GM23338 (cell line): ENCODE results near the gene EGR2. TPM values are rescaled to one million over a fixed set of nuclear protein-coding genes. Genes with fewer than 3 reads are reported as not detected.

ENCODE experiments used
- ATAC-seq: fragments of 200-7000 bp; cut with Tn5 transposase; 3 replicates; pipeline ENCODE4 v1.9.1; 2020
- DNase-seq: peaks from one replicate; pipeline ENCODE4 v3.0.0-alpha.2; 2015; ENCODE audit warnings: low spot score
- H2AFZ ChIP-seq: fragments of 200-600 bp; sonication (generic); 2 replicates; pipeline ENCODE4 v1.8.0; 2016; ENCODE audit warnings: antibody characterized with exemption, mild to moderate bottlenecking, moderate library complexity
- H3F3A ChIP-seq: fragments of 200-600 bp; sonication (generic); replicated peaks from 2 replicates; pipeline ENCODE4 v1.8.0; 2017; ENCODE audit warnings: antibody characterized with exemption, mixed run types, low read depth
- H3K27ac ChIP-seq: fragments of 200-600 bp; sonication (generic); 2 replicates; pipeline ENCODE4 v1.6.1; 2016; ENCODE audit warnings: low read depth
- H3K27me3 ChIP-seq: fragments of 200-600 bp; sonication (generic); 2 replicates; pipeline ENCODE4 v1.8.0; 2016; ENCODE audit warnings: mild to moderate bottlenecking, mixed run types, moderate library complexity; ENCODE audit not compliant: insufficient read depth
- H3K36me3 ChIP-seq: fragments of 200-600 bp; sonication (generic); 2 replicates; pipeline ENCODE4 v1.8.0; 2016; ENCODE audit warnings: mild to moderate bottlenecking; ENCODE audit not compliant: insufficient read depth
- H3K4me1 ChIP-seq: fragments of 200-600 bp; sonication (generic); 2 replicates; pipeline ENCODE4 v1.8.0; 2016; ENCODE audit warnings: mild to moderate bottlenecking, moderate library complexity; ENCODE audit not compliant: insufficient read depth
- H3K4me2 ChIP-seq: fragments of 200-600 bp; sonication (generic); 2 replicates; pipeline ENCODE4 v1.7.1; 2017; ENCODE audit warnings: mixed run types
- H3K4me3 ChIP-seq: fragments of 200-600 bp; sonication (generic); 2 replicates; pipeline ENCODE4 v1.6.1; 2016; ENCODE audit warnings: mixed run types
- H3K79me2 ChIP-seq: fragments of 200-600 bp; sonication (generic); replicated peaks from 2 replicates; pipeline ENCODE4 v1.8.0; 2017; ENCODE audit warnings: mild to moderate bottlenecking; ENCODE audit not compliant: insufficient read depth
- H3K9me2 ChIP-seq: fragments of 200-600 bp; sonication (generic); 2 replicates; pipeline ENCODE4 v1.8.0; 2017; ENCODE audit not compliant: insufficient read depth
- H4K20me1 ChIP-seq: fragments of 200-600 bp; sonication (generic); replicated peaks from 2 replicates; pipeline ENCODE4 v1.8.0; 2017; ENCODE audit warnings: mild to moderate bottlenecking; ENCODE audit not compliant: insufficient read depth
- H3K27ac Mint-ChIP-seq: 2 replicates; pipeline ENCODE4 v1.8.0; 2020; ENCODE audit warnings: inconsistent platforms, mild to moderate bottlenecking, moderate library complexity, mixed read lengths
- H3K27me3 Mint-ChIP-seq: 3 replicates; pipeline ENCODE4 v1.8.0; 2022; ENCODE audit warnings: low read depth, mild to moderate bottlenecking, moderate library complexity, mixed read lengths, inconsistent platforms; ENCODE audit not compliant: insufficient read depth, poor library complexity
- H3K36me3 Mint-ChIP-seq: 3 replicates; pipeline ENCODE4 v1.8.0; 2021; ENCODE audit warnings: low read depth, mild to moderate bottlenecking, inconsistent platforms, moderate library complexity, mixed read lengths
- H3K4me1 Mint-ChIP-seq: 3 replicates; pipeline ENCODE4 v1.8.0; 2020; ENCODE audit warnings: mild to moderate bottlenecking, inconsistent platforms, mixed read lengths
- H3K4me3 Mint-ChIP-seq: 3 replicates; pipeline ENCODE4 v1.8.0; 2021; ENCODE audit warnings: moderate library complexity, mild to moderate bottlenecking, inconsistent platforms, mixed read lengths
- H3K9me3 Mint-ChIP-seq: 3 replicates; pipeline ENCODE4 v1.8.0; 2020; ENCODE audit warnings: moderate library complexity, mild to moderate bottlenecking, inconsistent platforms, mixed read lengths
- CREB1 ChIP-seq: fragments of 250-450 bp; sonication (Bioruptor Pico); IDR thresholded peaks from 2 replicates; pipeline ENCODE4 v1.5.0; 2020; ENCODE audit warnings: low read depth, mild to moderate bottlenecking, moderate library complexity
- CTCF ChIP-seq, 2 experiments: fragments of 200-600 bp in 1 of 2; sonication (generic) in 1 of 2; conservative IDR thresholded peaks; 2 replicates each; pipeline versions ENCODE4 v1.5.1 to v1.6.1; 2016 to 2017; ENCODE audit warnings: antibody characterized with exemption in 2 of 2, low read depth in 2 of 2, mild to moderate bottlenecking in 2 of 2, moderate library complexity in 1 of 2
- ETS1 ChIP-seq: IDR thresholded peaks from 2 replicates; pipeline ENCODE4 v1.6.1; 2016; ENCODE audit warnings: antibody characterized with exemption
- EZH2 ChIP-seq: fragments of 200-600 bp; sonication (generic); IDR thresholded peaks from one replicate; pipeline ENCODE4 v1.8.0; 2017; ENCODE audit warnings: antibody characterized with exemption, mild to moderate bottlenecking, low read depth; ENCODE audit not compliant: unreplicated experiment
- EZH2phosphoT487 ChIP-seq: fragments of 200-600 bp; sonication (generic); IDR thresholded peaks from one replicate; pipeline ENCODE4 v1.8.1; 2018; ENCODE audit warnings: antibody characterized with exemption; ENCODE audit not compliant: unreplicated experiment
- JUNB ChIP-seq: IDR thresholded peaks from one replicate; pipeline ENCODE4 v1.6.1; 2016; ENCODE audit warnings: antibody characterized with exemption; ENCODE audit not compliant: unreplicated experiment
- NANOG ChIP-seq: IDR thresholded peaks from 2 replicates; pipeline ENCODE4 v1.6.1; 2016; ENCODE audit warnings: antibody characterized with exemption, borderline replicate concordance
- POLR2AphosphoS5 ChIP-seq: IDR thresholded peaks from 2 replicates; pipeline ENCODE4 v1.6.1; 2016; ENCODE audit warnings: antibody characterized with exemption, low read depth
- REST ChIP-seq: IDR thresholded peaks from one replicate; pipeline ENCODE4 v1.6.1; 2018; ENCODE audit warnings: antibody characterized with exemption; ENCODE audit not compliant: unreplicated experiment
- STAT1 ChIP-seq: IDR thresholded peaks from one replicate; pipeline ENCODE4 v1.6.1; 2016; ENCODE audit warnings: antibody characterized with exemption; ENCODE audit not compliant: unreplicated experiment
- ZNF114 ChIP-seq: fragments of 250-450 bp; sonication (Bioruptor Pico); IDR thresholded peaks from 2 replicates; pipeline ENCODE4 v1.5.0; 2020; ENCODE audit warnings: mild to moderate bottlenecking, moderate library complexity
- ZNF331 ChIP-seq: fragments of 250-450 bp; sonication (Bioruptor Pico); IDR thresholded peaks from 2 replicates; pipeline ENCODE4 v1.5.0; 2020; ENCODE audit warnings: low read depth, mild to moderate bottlenecking, moderate library complexity
- ZNF462 ChIP-seq: fragments of 250-450 bp; sonication (Bioruptor Pico); IDR thresholded peaks from 2 replicates; pipeline ENCODE4 v1.5.0; 2020; ENCODE audit warnings: mild to moderate bottlenecking, moderate library complexity
- polyA plus RNA-seq: library from polyadenylated mRNA; unstranded; fragments of >200 nt; fragmentation: Nextera tagmentation; extraction: Ambion mirVana; gene quantifications from 2 replicates; pipeline ENCODE4 v1.2.1, GENCODE V29; 2016
- total RNA-seq: library from RNA; depleted of rRNA; stranded (reverse); fragments of >200 nt; shearing (Covaris generic); gene quantifications from 2 replicates; pipeline ENCODE4 v1.2.3, GENCODE V29; 2014

The EGR2 gene
- total and polyA plus RNA-seq, 2 experiments from 2014 or later = 2.3 to 3.5 TPM

GRCh38 chr10:62843600-62843999, 27.4 kb upstream of the EGR2 start:
- Mint-ChIP-seq H3K27ac (no peak overlapping the region), H3K9me3 (no peaks in the 10 kb centered on the region; the same call in 2 of the 3 replicates), H3K4me1 (no peaks in the 10 kb centered on the region), H3K4me3 (no peak overlapping the region), H3K27me3 (no peaks in the 10 kb centered on the region), H3K36me3 (no peaks in the 10 kb centered on the region; the same call in 2 of the 3 replicates)
- H3K9me2 ChIP-seq = 0 out of 2 replicates have a peak, but pooled peaks cover 4% of the 10 kb centered on the region
- no peak overlapping the region; the same call in 1 of the 2 replicates for H2AFZ ChIP-seq
- no peaks in the 10 kb centered on the region for H3K4me1 ChIP-seq
- no peak overlapping the region for H3K4me3 ChIP-seq
- DNase-seq (peak; percentile 4), ATAC-seq (no peak)
- H3F3A ChIP-seq = no peaks in the 10 kb centered on the region
- H3K79me2 ChIP-seq = no peaks in the 10 kb centered on the region
- H4K20me1 ChIP-seq = no peaks in the 10 kb centered on the region
- no peaks in the 10 kb centered on the region for H3K27me3 ChIP-seq
- TF ChIP-seq ETS1 (no peak), EZH2phosphoT487 (no peak), CTCF (conservative IDR thresholded peaks at IDR 0.05; ENCODE audit: low read depth in 2 of 2) (no peak), STAT1 (no peak), CREB1 (CRISPR knock-in tag) (no peak), POLR2AphosphoS5 (no peak), ZNF462 (CRISPR knock-in tag) (no peak), ZNF114 (CRISPR knock-in tag) (no peak), ZNF331 (CRISPR knock-in tag) (no peak), NANOG (no peak), EZH2 (no peak), REST (no peak), JUNB (no peak)
- no peaks in the 10 kb centered on the region; the same call in 1 of the 2 replicates for H3K36me3 ChIP-seq
- no peak overlapping the region for H3K27ac ChIP-seq
- H3K4me2 ChIP-seq = no peak overlapping the region
